Neural progenitor cell (in vitro differentiated cells): ENCODE measurements around the gene ANKMY1.

Source experiments
- CTCF ChIP-seq: fragments of 200-600 bp; sonication (generic); IDR thresholded peaks from 2 replicates; pipeline ENCODE4 v1.5.1; 2017; ENCODE audit warnings: antibody characterized with exemption, mild to moderate bottlenecking
- EZH2 ChIP-seq: fragments of 200-600 bp; sonication (generic); IDR thresholded peaks from 2 replicates; pipeline ENCODE4 v1.6.1; 2017; ENCODE audit warnings: antibody characterized with exemption, mild to moderate bottlenecking, moderate library complexity
- EZH2phosphoT487 ChIP-seq: fragments of 200-600 bp; sonication (generic); IDR thresholded peaks from 2 replicates; pipeline ENCODE4 v1.6.1; 2017; ENCODE audit warnings: antibody characterized with exemption

- no peak for TF ChIP-seq CTCF
- no peak for TF ChIP-seq EZH2
- no peak for TF ChIP-seq EZH2phosphoT487
Measured at GRCh38 chr2:240526521-240526920, 31.3 kb downstream of the ANKMY1 start.
